ENCODE results near the gene CROCC2.

The CROCC2 gene

DNA sequence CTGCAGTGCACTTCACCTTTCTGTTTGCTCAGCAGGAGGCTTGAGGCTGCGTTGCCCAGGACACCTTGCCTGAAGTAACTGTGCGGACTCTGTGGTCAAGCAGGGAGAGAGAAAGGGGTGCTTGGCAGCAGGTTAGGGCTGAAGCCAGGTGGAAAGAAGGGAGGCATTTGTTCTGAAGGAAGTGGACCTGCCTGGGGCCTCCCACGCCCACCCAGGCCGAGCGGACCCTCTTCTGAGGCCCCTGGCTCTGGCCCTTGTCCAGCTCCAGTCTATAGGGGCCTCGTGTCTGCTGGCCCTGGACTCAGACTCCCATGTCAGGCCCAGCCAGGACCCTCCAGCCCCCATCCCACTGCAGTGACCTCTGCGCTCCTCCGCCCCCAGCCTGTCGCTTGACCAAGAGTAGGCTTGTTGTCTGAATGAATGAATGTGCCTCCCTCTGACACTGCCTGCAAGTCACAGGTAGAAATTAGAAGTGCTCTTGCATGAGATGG lies 94.7 kb downstream of the CROCC2 start:
- TF ChIP-seq, protein P1, sequence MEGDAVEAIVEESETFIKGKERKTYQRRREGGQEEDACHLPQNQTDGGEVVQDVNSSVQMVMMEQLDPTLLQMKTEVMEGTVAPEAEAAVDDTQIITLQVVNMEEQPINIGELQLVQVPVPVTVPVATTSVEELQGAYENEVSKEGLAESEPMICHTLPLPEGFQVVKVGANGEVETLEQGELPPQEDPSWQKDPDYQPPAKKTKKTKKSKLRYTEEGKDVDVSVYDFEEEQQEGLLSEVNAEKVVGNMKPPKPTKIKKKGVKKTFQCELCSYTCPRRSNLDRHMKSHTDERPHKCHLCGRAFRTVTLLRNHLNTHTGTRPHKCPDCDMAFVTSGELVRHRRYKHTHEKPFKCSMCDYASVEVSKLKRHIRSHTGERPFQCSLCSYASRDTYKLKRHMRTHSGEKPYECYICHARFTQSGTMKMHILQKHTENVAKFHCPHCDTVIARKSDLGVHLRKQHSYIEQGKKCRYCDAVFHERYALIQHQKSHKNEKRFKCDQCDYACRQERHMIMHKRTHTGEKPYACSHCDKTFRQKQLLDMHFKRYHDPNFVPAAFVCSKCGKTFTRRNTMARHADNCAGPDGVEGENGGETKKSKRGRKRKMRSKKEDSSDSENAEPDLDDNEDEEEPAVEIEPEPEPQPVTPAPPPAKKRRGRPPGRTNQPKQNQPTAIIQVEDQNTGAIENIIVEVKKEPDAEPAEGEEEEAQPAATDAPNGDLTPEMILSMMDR (IDR thresholded peaks at IDR 0.05; ENCODE audit: borderline replicate concordance, control extremely low read depth, extremely low read depth, insufficient read depth, missing control alignments), result no peak
- DNase-seq (ENCODE audit: low spot score), result no peak
- in situ Hi-C loops (cut with MboI; ENCODE audit: low sequenced_read_pairs, unreplicated experiment), result no loop called here

DNA sequence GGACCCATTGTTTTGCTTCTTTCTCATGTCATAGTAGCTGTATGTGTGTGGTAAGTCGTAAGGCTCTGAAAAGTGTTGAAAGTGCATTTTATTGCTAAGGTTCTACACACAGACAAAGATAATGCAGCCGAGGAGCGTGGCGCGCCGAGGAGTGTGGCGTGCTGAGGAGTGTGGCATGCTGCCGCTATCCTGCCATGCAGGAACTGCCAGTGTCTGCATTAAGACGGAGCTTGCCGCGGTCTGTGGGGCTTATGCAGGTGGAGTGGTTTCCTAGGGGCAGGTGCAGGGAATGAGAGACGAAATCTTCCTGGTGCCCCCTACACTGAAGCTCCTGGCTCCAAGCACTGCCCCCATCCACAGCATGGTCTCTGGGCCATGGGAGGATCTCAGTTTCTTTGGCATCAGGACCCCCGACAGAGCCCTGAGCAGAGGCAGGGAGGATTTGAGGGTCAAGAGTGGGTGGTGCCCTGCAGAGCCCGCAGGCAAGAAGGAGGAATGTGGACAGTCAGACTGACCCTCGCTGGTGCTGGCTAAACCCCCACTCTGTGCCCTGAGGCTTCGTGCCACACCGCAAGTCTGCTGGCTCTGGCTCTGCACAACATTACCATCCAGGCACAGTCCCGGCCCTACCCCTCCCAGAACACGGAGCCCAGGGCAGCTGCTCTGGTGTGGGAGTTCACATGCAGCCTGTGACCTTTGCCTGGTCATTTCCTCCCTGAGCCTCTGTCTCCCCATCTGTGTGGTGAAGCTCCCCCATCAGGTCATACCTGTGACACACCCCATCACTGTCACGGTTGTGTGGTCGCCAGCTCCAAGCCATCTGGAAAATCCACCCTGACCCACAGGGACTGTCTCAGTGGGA lies 95.5 kb downstream of the CROCC2 start:
- in situ Hi-C loops (cut with MboI; ENCODE audit: low sequenced_read_pairs, unreplicated experiment), result no loop called here
- no peak for DNase-seq (ENCODE audit: low spot score)
- TF ChIP-seq, protein P1 (IDR thresholded peaks at IDR 0.05; ENCODE audit: borderline replicate concordance, control extremely low read depth, extremely low read depth, insufficient read depth, missing control alignments), result no peak

DNA sequence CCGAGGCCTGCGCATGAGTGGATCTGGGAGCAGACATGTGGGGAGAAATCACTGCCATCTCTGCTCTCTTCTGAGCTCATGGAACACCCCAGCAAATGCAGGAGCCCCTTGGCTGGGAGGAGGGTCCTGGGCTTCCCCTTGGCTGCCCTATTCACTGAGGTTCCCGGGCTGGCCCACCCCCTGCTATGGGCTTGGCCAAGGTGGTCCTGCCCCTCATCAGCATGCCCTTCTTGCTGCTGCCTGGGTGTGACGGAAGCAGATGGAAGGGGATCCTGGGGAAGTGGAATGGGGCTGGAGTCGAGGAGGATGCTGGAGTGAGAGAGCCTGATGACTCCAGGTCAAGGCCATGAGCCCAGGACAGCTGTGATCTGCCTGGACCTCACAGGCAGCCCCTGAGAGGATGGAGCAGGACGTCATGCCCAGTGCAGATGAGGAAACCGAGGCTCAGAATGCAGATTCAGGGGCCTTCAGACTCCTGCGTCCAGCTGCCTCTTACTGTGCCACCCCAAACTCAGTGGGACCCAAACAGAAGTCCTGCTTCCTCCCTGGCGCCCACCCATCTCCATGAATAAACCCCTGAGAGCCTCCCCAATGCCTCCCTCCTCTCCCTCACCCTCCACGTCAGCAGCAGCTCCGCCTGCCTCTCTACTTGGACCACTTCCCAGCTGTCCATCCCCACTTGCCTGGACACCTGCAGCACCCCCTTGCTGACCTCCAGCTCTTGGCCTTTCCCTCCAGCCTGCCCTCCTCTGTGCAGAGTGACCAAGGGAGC lies 96.3 kb downstream of the CROCC2 start:
- no peak for DNase-seq (ENCODE audit: low spot score)
- in situ Hi-C loops (cut with MboI; ENCODE audit: low sequenced_read_pairs, unreplicated experiment), result no loop called here
- TF ChIP-seq, protein P1 (IDR thresholded peaks at IDR 0.05; ENCODE audit: borderline replicate concordance, control extremely low read depth, extremely low read depth, insufficient read depth, missing control alignments), result no peak

DNA sequence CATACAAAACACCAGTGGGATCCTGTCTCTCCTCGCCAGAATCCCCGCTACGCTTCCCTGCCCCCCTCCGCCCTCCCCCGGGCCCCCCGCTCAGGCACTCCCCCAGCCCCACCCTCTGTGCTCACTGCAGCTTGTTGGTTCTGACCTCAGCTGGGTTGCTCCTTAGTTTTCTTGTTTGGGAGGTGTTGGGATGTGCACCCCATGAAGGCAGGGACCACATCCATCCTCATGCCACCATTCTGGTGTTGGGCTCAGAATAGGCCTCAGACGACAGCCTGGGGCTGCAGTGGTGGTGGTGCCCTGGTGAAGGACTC lies 96.9 kb downstream of the CROCC2 start:
- TF ChIP-seq, protein P1 (IDR thresholded peaks at IDR 0.05; ENCODE audit: borderline replicate concordance, control extremely low read depth, extremely low read depth, insufficient read depth, missing control alignments), result no peak
- DNase-seq (ENCODE audit: low spot score), result no peak
- in situ Hi-C loops (cut with MboI; ENCODE audit: low sequenced_read_pairs, unreplicated experiment), result no loop called here

DNA sequence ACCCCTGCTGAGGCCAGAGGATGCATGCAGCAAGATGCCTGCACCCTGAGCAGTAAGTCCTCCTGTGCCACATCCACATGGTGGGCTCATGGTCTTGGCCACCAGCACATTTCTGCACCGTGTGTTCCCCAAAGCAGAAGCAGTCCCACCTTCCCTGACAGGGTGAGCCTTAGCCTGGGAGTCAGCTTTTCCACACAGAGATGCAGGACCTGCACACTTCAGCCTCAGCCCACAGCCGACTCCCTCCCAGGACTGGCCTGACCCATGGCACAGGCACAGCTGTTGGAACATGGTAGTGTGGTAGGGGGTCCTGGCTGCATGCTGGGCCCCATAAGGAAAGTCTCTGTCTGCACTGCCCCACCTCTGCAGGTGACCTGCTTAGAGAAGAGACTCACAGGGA lies 97.2 kb downstream of the CROCC2 start:
- no peak for DNase-seq (ENCODE audit: low spot score)
- in situ Hi-C loops (cut with MboI; ENCODE audit: low sequenced_read_pairs, unreplicated experiment), result no loop called here
- TF ChIP-seq, protein P1 (IDR thresholded peaks at IDR 0.05; ENCODE audit: borderline replicate concordance, control extremely low read depth, extremely low read depth, insufficient read depth, missing control alignments), result no peak

DNA sequence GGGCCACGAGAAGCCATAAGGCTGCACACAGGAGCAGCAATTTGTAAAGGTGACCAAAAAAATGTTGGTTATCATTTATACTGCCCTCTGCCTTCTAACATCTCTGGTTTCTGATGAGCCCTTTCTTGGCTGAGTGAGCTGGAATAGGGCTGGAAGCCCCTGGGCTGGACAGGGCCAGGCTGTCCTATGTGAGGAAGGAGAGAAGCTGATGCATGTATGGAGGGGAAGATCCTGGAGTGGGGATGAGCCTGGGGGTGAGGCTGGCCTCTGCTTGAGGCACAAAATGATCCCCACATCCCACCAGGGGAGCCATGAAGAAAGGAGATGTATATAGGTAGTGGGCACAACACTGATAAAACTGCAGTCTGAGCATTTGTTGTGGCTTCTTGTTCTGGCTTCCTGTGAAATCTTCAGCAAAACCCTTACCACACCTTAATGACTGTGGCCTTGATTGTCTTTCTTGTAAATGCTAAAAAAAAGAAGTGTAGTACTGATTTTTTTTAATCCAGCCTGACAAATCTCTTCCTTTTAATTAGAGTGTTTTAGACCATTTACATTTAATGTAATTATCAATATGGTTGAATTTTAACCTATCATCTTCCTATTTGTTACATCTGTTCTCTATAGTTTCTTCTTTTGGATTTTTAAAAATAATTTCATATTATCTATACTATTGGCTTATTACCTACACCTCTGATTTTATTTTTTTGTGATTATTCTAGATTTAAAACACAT lies 97.9 kb downstream of the CROCC2 start:
- TF ChIP-seq, protein P1 (IDR thresholded peaks at IDR 0.05; ENCODE audit: borderline replicate concordance, control extremely low read depth, extremely low read depth, insufficient read depth, missing control alignments), result no peak
- DNase-seq (ENCODE audit: low spot score), result no peak
- in situ Hi-C loops (cut with MboI; ENCODE audit: low sequenced_read_pairs, unreplicated experiment), result no loop called here
